COLO668 (cell line): ENCODE measurements around the gene CARMIL1.
"Not testable (repeated sequence)": the region's sequence is repeated elsewhere in the genome, so short reads cannot be mapped to it uniquely, and the experiment has no call there.

Source experiments
- DNase-seq: peaks from one replicate; lab custom pipeline; 2025; ENCODE audit not compliant: unreplicated experiment; lab: John Stamatoyannopoulos, UW

Gene CARMIL1

DNA sequence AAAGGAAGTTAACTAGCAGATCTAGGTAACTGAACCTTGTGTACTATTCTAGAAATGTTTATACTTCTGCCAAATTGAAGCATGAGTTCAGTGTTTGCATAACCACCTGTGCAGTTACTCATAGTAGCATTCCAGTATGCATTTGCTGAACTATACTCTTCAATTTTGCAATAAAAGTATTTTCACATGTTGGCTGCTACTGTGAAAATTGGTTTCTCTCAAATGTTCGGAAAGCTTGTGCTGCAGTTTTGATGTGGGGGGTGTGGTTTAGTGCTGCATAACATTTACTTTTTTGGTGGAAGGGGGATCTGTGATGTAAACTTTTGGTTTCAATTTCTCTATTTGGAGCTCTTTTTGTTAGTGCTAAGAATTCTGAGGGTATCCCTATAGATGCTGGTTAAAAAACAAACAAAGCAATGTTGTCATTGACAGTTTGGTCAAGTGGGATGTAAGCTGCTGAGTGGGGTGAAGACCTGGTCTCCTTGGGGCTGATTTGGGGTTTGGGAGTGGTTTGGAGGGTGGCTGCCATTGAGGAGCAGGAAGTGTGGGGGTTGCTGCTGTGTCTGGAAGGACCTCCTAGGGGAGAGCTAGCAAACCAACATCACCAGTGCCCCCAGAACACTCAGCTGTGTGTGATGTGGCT lies 87.8 kb downstream of the CARMIL1 start:
- DNase-seq: no peak

- no peak for DNase-seq
Measured at GRCh38 chr6:25369036-25369432, 89.9 kb downstream of the CARMIL1 start.

DNA sequence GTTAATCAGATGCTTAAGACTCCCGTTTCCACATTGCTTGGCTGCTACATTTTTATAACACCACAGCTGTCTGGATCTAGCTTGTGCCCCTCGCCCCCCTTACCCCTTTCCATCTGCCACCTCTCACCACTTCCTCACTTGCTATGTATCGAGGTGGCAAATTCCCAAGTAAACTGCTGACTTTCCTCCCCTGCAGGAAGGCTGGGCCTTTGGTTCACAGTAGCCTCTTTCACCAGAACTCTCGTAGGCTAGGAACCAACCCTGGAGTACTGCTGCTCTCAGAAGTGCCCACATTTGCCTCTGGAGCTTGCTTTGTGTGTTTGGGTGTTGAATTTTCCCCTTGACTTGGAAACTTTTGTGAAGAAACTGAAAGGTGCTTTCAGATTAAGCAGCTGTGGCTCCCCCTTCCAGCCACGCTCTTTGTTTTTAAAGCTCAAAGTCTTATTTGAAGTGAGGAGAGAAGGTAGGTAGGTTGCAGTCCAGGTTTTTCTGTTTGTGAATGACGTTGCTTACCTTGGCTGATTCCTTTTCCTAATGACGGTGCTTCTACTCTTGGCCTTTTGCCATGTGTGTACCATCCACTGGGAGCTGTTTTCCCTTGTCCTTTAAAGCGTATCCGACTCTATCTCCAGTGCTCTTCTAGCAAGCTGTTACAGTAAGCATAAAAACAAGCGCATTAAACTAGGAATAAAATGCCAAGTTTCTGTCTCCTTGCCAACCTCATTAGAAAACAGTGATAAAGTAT lies 90.4 kb downstream of the CARMIL1 start:
- DNase-seq: peak; percentile 37

DNA sequence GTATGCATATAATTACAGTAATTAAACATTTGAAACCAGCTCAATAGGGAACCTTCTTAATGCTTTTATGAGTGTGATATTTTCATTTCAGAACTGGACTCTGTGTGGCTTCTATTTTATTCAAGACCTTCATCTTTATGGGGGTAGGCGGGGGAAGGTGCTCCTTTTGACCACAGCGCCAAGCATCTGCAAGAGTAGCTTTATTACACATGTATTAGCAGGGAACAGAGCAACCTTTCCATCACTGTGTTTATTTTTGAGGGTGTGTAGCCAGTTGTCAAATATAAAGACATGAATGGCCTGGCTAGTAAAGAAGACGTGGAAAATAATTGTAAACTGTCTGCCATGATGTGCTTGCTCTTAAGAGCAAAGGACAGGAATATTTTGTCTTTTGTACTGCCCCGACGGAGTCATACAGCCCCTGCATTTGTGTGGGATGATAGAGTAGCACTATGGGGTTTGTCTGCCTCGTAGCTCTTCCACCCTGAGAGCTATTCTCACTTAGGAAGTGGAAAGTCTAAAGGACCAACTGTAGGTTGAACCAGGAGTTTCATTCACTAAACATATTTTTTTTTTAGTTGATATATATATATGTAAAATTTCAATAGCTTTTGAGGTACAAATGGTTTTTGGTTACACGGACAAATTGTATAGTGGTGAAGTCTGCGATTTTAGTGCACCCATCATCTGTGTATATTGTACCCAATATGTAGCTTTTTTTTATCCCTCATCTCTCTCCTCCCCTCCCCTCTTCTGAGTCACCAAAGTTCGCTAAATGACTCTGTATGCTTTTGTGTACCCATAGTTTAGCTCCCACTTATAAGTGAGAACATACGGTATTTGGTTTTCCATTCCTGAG lies 91.2 kb downstream of the CARMIL1 start:
- DNase-seq: peak; percentile 2

- DNase-seq: no peak
Measured at GRCh38 chr6:25371037-25371347, 91.8 kb downstream of the CARMIL1 start.

GRCh38 chr6:25375125-25375524 lies 96.0 kb downstream of the CARMIL1 start:
- no peak for DNase-seq

DNA sequence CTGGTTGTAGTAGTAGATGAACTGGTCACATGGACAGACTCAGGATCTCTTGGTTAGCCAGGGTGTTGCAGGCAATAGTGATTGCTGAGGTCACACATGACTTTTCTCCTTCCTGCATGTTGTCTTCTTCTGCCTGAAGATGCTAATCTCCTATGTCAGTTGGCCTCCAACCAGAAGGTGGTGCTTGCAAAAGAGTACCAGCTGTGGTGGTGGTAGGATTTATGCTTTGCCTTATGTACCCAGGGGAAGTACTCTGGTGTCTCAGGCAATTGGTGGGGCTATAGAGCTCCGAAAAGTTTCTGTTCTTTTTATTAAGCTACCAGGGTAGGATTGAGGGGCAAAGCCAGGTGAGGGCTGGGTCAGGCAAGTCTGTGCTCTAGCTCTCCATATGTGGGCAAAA lies 98.5 kb downstream of the CARMIL1 start:
- DNase-seq: no peak

- DNase-seq: no peak
Measured at GRCh38 chr6:25381077-25381476, 101.9 kb downstream of the CARMIL1 start.

- DNase-seq: not testable (repeated sequence)
Measured at GRCh38 chr6:25382476-25382875, 103.3 kb downstream of the CARMIL1 start.

- DNase-seq: no peak
Measured at GRCh38 chr6:25384234-25384633, 105.1 kb downstream of the CARMIL1 start.

- DNase-seq: no peak
Measured at GRCh38 chr6:25384967-25385366, 105.8 kb downstream of the CARMIL1 start.

DNA sequence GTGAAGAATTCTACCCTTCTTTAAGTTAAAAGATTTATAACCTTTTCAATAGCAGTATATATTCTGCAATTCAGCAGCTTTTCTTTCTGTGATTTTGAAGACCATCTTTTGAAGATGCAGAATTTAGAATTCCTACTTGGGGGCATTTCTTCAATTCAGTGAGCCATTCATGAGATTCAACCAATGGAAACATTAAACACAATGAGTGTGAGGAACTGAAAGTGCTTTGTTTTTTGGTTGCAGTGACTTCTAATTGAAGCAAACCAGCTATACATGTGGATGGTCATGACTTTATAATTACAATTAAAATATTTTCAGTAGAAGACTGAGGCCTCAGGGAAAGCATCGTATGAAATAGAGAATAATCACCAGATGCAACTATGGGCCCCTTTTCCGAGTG lies 108.3 kb downstream of the CARMIL1 start:
- no peak for DNase-seq

- no peak for DNase-seq
Measured at GRCh38 chr6:25387911-25388310, 108.7 kb downstream of the CARMIL1 start.

DNA sequence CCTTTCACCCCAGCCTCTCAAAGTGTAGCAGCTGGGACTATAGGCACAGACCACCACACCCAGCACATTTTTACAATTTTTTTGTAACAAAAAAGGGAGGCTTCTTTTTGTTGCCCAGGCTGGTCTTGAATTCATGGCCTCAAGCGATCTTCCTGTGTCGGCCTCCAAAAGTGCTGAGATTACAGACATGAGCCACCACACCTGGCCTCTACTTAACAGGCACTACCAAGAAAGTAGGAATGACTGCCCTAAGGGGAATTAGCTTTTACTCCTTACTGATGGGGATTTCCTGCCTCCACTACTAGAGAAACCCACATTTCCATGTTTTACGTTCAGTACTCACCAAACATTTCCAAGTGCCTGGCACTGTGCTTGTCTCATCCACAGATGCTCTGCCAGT lies 109.6 kb downstream of the CARMIL1 start:
- no peak for DNase-seq

- no peak for DNase-seq
Measured at GRCh38 chr6:25389471-25389870, 110.3 kb downstream of the CARMIL1 start.

DNA sequence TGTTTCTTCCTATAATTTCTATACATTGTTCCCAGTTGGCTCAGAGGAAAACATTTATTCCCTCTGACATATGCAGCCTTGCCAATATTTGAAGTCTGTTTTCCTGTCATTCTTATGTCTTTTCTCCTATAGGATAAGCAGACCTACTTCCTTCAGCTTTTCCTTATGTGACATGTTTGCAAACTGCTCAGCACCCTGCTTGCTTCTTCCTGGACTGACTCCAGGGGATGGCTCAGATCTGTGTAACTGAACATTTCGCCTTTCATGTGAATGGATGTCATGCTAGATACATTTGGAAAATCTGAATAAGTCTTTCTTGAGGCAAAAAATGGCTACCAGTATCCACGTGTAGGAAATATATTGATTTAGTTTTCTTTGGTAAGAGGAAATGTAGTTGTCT lies 113.2 kb downstream of the CARMIL1 start:
- no peak for DNase-seq

- no peak for DNase-seq
Measured at GRCh38 chr6:25395731-25396130, 116.6 kb downstream of the CARMIL1 start.

GRCh38 chr6:25397406-25397805 lies 118.2 kb downstream of the CARMIL1 start:
- no peak for DNase-seq

DNA sequence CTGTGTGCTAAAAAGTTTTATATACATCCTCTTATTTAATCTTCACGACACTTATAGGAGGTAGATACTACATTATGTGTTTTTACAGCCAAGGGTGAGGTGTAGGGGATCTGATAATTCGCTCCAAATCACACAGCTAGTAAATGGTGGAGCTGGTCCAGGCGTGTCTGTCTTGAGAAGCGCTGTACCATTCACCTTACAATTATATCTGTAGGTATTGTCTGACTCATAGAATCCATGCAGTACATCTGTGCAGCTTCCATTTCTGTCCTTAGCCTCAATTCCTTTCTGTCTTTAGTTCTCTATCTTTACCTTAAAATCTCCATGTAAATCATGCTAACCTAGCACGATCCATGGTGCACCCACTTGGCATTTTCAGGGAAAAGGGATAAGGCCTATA lies 120.7 kb downstream of the CARMIL1 start:
- no peak for DNase-seq

- no peak for DNase-seq
Measured at GRCh38 chr6:25401711-25402110, 122.5 kb downstream of the CARMIL1 start.

- no peak for DNase-seq
Measured at GRCh38 chr6:25402125-25402524, 123.0 kb downstream of the CARMIL1 start.

DNA sequence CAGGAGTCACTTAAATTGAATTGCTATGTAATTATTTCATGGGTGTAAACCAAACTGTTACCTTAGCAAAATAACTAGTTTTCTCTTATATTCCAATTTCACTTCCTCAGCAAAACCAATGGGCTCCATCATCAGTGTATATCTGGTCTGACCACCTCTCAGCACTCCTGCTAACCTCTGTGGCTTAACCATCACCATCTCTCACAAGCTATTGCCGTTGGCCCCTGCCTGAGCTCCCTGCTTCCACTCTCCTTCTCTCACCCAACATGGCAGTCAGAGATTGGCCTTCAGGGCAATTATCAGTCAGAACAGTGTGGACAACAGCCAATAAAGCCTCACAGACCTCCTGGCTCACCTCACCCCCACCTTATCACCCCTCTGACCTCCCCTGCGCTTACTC lies 124.0 kb downstream of the CARMIL1 start:
- DNase-seq: no peak
